T47D (cell line): ENCODE data around the gene PECR.
"Not testable (repeated sequence)": the region's sequence is repeated elsewhere in the genome, so short reads cannot be mapped to it uniquely, and the experiment has no call there.

Experiments
- DNase-seq, 2 experiments: peaks; one replicate each; pipeline versions ENCODE4 v3.0.0 to v3.0.0-alpha.2; 2011 to 2012; ENCODE audit warnings: low read depth in 1 of 2, low spot score in 1 of 2
- JUND ChIP-seq: IDR thresholded peaks from 2 replicates; pipeline ENCODE4 v1.6.1; 2012; ENCODE audit warnings: low read depth
- in situ Hi-C: cut with HindIII; loops from 2 replicates; pipeline ENCODE4 v1.10.0; 2016; ENCODE audit warnings: low sequenced_read_pairs, low pct_unique_long_range_greater_than_20kb

The PECR gene

DNA sequence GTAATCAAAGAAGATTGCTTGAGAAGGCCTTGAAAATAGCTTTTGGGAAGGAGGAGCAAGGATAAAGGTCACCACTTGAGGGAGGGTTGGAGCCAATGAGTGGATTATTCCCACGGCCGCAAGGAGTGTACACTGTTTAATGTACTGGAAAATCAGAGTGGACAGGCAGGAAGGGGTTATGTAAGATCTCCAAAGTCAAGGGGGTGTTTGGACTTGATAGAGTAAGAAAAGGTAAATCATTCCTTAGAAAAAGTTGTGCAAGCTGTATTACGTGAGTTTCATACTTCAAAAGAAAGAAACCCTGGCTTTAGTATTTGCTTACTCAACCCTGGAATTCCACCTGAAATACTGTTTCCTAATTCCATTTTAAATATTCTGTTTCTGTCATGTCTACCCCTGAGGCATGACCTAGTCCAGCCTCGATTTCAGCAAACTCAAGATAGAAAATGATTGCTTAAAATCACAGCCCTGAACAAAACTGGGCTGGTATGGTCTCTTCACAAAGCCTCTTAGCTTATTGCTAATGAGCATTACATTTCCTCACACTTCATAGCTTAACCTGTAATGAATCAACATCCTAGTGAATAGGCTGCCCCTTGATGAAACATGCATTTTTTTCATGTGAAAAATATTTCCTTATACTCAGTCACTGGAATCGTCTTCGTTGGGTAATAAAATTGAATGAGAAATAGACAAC is 69.3 kb downstream of the PECR start:
- DNase-seq: peak in 1 of 2 experiments; percentile 80
- TF ChIP-seq JUND: no peak
- in situ Hi-C loops: no loop called here

DNA sequence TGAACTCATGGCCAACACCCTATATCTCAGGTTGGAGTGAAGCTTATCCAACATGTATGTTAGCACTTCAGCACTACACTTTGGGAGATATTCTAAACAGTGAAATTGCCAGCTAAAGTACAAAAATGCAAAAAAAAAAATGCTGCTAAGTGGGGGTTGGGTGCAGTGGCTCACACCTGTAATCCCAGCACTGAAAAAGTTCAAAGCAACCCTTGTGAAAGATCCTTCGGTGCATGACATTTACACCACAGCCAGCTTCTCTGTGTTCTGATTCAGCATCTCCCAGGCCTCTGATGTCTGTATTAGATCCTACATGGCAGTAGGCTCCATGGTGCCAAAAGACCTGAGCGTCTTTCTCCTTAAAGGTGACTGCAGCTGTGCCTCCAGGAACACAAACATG is 72.4 kb downstream of the PECR start:
- in situ Hi-C loops, DNase-seq: not testable (repeated sequence)

DNA sequence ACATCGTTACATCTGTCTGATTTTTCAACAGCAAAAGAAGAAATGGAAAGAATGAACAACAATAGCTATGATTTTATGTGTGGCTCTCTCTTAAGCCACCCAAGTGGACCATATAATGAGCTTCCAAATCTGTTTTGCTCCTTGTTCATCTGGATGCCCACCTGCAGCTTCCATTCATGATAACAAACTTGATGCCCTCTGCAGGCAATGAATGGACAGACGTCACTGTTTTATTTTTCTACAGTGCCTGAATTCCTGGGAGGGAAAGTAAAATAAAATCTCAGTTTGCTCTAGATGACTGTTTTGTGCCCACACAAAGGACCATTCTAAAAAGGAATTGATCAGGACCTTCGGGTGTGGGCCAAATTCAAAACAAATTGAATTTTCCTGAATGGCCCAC is 73.2 kb downstream of the PECR start:
- no peak for TF ChIP-seq JUND
- in situ Hi-C loops: no loop called here

DNA sequence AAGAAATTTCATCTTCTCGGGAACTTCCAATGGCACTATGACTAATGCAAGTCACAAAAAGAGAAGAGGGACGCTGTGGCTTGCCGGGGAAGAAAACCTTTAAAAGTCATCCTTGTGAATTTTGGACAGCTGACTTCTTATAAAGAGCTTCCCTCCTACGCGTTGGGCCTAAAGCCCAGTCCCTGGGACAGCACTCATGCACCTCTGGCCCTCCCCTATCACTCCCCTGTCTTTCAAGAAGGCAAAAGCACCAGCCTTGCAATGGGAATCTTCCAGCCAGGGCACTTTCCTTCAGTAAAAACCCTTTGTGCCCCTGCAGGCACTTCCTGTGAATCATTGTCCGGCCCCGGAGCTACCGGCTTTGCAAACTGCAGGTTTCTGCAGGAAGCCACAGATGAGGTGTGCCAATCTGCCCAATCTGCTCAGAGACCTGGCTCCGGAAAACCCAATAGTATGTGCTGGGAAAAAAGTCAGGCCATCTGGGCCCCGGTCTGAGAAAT is 75.4 kb downstream of the PECR start:
- in situ Hi-C loops: no loop called here
- TF ChIP-seq JUND: no peak
- DNase-seq: peak in 1 of 2 experiments; percentile 69

More for the DNA sequence above, 73.2 kb downstream of the PECR start:
- DNase-seq: no peak

DNA sequence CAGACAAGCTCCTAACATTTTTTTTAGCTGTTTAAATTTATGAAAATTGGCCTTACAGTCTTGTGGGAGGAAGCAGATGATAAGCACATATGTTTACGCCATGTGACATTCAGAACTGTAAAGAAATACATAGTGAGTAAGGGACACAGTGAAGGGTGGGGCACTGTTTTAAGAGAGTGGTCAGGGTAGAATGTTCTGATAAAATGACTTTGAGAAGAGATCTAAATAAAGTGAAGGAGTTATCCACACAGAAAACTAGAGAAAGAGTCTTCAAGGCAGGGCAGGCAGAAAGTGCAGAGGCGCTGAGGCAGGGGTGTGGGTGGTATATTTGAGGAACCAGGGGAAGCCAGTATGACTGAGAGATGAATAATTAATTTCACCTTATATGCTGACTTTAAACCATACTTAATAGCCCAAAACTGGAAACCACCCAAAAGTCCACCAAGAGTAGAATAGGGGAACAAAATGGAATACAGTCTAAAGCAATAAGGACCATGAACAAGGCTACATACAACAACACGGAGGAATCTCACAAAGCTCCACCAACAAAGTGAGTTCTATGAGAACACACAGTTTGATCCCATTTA is 76.8 kb downstream of the PECR start:
- in situ Hi-C loops: no loop called here
- no peak for TF ChIP-seq JUND
- no peak for DNase-seq

DNA sequence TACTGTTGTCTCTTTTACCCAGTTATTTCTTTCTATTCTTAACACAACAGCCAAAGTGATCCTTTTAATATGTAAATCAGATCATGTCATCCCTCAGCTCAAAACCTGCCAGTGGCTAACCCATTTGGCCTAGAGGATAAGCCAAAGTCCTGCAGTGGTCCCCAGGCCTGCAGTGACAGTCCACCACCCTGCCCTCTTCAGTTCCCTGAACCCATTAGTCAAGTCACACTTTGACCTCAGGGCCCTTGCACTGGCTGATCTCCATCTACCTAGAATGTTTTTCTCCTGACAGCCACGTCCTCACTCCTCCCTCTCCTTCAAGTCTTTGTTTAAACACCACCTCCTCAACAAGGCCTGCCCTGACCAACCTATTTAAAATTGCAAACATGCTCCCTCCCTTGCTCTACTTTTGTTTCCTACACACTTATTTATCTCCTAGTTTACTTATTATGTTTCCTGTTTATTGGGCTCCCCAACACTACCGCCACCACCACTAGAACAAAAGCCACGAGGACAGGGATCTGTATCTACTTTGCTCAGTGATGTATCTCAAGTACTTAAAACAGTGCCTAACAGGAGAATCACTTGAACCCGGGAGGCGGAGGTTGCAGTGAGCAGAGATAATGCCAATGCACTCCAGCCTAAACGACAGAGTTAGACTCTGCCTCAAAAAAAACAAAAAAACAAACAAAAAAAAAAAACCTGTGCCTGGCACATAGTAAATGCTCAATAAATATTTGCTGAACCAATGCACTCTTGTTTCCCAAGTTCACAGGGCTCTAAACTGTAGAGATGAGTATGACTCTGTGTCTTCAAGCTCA is 77.5 kb downstream of the PECR start:
- in situ Hi-C loops: no loop called here
- no peak for DNase-seq
- TF ChIP-seq JUND: no peak

DNA sequence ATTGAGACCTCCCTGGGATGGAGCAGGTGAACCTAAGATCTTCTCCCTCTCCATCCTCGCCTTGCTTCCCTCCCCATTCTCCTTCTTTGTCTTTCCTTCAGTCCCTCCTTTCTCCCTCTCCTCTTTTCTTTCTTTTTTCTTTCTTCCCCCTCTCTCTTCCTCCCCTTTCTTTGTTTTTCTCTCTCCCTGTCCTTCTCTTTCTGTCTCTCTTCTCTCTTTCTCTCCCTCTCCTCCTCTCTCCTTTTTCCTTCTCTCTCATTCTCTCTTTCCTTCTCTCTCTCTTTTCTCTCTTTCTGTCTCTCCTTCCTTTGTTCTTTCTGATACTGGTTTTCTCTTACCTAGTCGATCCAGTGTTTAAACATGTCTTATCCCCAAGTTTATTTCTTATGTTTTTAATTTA is 78.9 kb downstream of the PECR start:
- no peak for DNase-seq
- TF ChIP-seq JUND: no peak
- in situ Hi-C loops: no loop called here

DNA sequence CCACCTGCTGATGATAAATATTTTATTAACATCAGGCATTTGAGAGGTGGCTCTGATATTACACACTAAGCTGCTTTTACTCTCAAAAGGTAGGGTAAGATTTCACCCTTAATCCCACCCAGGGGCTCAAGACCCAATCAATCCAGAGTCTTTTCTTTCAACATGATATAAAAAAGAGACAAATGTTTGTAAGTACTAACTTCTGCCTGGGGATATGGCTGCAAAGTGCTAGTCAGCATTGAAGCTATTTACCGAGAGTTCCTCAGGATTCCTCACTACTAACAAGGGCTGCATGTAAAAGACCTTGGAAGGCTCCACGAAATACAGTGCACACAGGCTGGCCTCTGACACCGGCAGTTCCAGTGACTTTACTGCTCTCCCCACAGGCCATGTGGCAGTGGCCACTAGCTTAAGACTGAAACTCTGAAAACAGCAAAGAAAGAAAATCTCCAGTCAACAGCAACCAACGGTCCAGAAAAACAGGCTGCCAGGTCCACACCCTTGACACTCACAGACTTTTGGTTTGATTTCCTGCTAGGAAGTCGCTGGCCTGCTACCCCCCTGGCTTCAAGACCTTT is 79.4 kb downstream of the PECR start:
- in situ Hi-C loops: no loop called here
- TF ChIP-seq JUND: no peak
- no peak for DNase-seq

DNA sequence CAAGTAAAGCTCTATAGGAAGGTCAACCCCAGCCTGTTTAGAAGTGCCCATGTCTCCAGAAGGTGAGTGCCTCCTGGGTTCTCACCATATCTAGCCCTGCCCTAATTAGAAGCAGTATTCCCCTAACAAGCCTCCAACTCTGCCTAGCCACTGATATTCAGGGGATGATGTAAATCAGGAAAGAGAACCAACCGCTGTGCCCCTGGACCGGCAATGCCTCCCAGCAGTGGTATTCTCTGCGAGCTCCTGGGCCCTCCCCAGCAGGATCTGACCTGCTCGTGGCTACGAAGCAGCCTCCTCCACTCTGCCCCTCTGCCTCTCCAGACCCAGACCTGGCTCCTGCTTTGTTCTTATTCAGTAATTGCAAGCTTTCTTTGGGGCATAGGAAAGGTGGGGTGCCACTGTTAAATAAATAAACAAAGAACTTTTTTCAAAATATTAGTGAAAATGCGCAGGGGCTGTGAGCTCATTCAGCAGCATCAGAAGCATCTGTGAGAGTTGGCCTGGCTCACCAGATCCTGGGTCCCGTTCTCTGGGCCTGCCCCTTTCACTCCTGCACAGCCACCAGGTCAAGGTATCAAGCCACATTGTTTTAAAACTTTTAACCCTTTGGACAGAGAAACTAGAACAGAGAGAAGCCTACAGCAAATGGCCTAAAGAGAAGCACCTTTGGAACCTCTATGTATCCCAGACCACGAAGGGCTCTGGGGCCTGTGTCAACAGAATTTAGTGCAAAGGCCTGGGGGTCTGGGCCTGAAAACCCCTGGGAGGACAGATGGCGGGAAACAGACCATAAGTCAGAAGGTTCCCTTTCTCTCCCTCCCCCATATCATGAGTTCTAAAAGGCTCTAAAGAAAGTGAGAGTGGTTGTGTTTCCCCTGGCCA is 80.2 kb downstream of the PECR start:
- in situ Hi-C loops: no loop called here
- DNase-seq: no peak
- no peak for TF ChIP-seq JUND

DNA sequence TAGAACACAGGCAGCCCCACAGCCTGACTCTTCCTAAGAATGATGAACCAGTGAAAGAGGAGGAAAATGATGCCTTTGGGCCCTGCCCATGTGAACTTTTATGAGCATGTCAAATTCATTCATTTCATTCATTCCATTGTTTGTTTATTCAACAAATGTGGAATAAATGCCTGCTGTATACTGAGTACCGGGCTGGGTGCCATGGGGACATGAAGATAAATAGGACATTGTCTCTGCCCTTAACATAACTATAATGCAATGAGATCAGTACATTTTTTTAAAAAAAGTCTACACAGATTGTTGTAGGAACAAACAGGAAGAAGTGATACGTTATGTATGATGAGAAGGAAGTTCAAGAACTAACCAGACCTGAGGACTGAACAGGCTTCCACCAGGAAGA is 83.0 kb downstream of the PECR start:
- DNase-seq: no peak
- in situ Hi-C loops: no loop called here

DNA sequence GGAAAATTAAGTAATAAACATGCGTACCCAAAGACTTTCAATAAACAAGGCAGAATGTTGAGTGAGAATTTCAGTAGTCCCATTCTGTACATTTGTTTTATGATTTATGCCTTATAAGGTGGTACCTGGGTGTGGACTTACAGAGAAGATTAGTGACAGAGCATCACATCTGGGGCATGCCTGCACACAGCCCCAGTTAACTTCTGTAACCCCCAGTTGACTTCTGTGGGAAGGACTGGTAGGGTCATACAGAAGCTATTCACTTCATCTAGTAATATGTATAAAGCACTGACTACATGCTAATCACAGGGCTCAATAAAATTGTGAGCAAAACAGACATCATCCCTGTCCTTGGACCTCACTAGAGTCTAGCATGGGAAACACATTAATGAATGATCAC is 84.4 kb downstream of the PECR start:
- no peak for TF ChIP-seq JUND
- no peak for DNase-seq
- in situ Hi-C loops: no loop called here

More for the DNA sequence above, 83.0 kb downstream of the PECR start:
- no peak for TF ChIP-seq JUND

DNA sequence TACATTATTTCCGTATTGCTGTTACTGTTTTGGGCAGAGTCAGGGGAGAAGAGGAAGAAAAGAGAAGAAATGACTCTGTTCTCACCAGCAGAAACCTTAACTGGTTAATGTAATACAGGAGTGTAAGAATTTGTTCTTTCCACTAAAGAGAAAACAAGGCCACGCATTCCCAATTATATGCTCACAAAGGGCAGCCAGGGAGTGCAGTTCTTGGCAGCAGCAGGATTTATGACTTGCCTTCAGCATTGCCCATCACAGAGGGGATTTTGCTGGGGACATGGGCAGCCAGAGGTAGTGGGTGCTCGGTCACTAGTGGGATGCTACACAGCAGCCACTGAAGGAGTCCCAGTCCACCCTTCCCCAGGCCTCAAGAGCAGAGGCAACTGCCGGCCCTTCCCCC is 86.7 kb downstream of the PECR start:
- no peak for DNase-seq
- no peak for TF ChIP-seq JUND
- in situ Hi-C loops: no loop called here

DNA sequence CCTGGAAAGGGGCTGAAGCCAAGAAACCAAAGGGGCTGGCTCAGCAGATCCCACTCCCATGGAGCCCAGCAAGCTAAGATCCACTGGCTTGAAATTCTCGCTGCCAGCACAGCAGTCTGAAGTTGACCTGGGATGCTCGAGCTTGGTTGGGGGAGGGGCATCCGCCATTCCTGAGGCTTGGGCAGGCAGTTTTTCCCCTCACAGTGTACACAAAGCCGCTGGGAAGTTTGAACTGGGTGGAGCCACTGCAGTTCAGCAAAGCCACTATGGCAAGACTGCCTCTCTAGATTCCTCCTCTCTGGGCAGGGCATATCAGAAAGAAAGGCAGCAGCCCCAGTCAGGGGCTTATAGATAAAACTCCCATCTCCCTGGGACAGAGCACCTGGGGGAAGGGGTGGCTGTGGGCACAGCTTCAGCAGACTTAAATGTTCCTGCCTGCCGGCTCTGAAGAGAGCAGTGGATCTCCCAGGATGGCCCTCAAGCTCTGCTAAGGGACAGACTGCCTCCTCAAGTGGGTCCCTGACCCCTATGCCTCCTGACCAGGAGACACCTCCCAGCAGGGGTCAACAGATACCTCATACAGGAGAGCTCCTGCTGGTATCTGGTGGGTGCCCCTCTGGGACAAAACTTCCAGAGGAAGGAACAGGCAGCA is 92.9 kb downstream of the PECR start:
- peak in 1 of 2 experiments; percentile 71 for DNase-seq

More for the DNA sequence above, 92.9 kb downstream of the PECR start:
- in situ Hi-C loops: not testable (repeated sequence)
